Measurements from ENCODE around the gene VGF.

DNA sequence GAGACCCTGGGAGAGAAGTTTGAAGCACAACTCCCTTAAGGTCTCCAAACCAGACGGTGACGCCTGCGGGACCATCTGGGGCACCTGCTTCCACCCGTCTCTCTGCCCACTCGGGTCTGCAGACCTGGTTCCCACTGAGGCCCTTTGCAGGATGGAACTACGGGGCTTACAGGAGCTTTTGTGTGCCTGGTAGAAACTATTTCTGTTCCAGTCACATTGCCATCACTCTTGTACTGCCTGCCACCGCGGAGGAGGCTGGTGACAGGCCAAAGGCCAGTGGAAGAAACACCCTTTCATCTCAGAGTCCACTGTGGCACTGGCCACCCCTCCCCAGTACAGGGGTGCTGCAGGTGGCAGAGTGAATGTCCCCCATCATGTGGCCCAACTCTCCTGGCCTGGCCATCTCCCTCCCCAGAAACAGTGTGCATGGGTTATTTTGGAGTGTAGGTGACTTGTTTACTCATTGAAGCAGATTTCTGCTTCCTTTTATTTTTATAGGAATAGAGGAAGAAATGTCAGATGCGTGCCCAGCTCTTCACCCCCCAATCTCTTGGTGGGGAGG lies 27.6 kb downstream of the VGF start:
- TF ChIP-seq, protein P1, sequence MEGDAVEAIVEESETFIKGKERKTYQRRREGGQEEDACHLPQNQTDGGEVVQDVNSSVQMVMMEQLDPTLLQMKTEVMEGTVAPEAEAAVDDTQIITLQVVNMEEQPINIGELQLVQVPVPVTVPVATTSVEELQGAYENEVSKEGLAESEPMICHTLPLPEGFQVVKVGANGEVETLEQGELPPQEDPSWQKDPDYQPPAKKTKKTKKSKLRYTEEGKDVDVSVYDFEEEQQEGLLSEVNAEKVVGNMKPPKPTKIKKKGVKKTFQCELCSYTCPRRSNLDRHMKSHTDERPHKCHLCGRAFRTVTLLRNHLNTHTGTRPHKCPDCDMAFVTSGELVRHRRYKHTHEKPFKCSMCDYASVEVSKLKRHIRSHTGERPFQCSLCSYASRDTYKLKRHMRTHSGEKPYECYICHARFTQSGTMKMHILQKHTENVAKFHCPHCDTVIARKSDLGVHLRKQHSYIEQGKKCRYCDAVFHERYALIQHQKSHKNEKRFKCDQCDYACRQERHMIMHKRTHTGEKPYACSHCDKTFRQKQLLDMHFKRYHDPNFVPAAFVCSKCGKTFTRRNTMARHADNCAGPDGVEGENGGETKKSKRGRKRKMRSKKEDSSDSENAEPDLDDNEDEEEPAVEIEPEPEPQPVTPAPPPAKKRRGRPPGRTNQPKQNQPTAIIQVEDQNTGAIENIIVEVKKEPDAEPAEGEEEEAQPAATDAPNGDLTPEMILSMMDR (conservative IDR thresholded peaks at IDR 0.05): no peak
- TF ChIP-seq ZFX (IDR thresholded peaks at IDR 0.05): no peak

Data from C4-2B (cell line).